Measurements from ENCODE around the gene KRT6B.

The KRT6B gene

DNA sequence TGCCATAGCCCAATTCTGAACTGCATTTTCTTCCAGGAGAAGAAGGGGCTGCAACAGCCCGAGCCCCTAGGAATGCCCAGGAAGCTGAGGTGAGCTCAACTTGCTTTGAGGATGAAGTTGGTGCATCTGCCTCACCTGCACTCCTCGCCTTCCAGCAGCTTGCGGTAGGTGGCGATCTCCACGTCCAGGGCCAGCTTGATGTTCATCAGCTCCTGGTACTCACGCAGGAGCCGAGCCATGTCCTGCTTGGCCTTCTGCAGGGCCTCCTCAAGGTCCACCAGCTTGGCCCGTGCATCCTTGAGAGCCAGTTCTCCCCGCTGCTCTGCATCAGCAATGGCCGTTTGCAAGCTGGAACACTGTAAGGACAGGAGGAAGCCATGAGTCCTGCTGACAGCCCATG is 23.8 kb downstream of the KRT6B start:
- H3K4me3 ChIP-seq (ENCODE audit: low read length): no peak overlapping the region
- no peaks in the 10 kb centered on the region for H3K36me3 ChIP-seq (ENCODE audit: control insufficient read depth, insufficient read depth, low read length)
- H3K27ac ChIP-seq (ENCODE audit: low read depth, low read length): no peak overlapping the region
- no peak overlapping the region for H3K9ac ChIP-seq (ENCODE audit: low read length)
- no peaks in the 10 kb centered on the region for H3K27me3 ChIP-seq (ENCODE audit: control insufficient read depth, insufficient read depth, low read length)
- peaks cover 18% of the 10 kb centered on the region for H3K4me1 ChIP-seq (ENCODE audit: control insufficient read depth, insufficient read depth, low read length)

DNA sequence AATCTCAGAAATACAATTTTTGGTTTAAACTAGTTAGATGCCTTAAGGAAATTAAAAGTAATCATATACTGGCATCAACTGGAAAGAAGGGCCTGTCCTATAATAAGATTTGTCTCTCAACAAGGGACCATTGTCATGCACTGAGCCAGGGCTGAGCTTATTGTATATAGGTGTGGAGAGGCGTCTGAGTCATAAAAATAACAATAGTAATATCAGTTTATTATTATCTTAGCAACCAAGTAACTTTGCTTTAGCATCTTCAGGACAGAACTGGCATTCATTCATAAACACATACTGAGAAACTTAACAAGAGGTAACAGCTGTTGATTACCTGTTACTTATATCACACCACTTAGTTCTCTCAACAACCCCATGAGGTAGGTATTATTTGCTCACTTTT is 24.9 kb downstream of the KRT6B start:
- H3K36me3 ChIP-seq (ENCODE audit: control insufficient read depth, insufficient read depth, low read length): no peaks in the 10 kb centered on the region
- H3K4me1 ChIP-seq (ENCODE audit: control insufficient read depth, insufficient read depth, low read length): peaks cover 22% of the 10 kb centered on the region
- H3K4me3 ChIP-seq (ENCODE audit: low read length): no peak overlapping the region
- no peaks in the 10 kb centered on the region for H3K27me3 ChIP-seq (ENCODE audit: control insufficient read depth, insufficient read depth, low read length)
- no peak overlapping the region for H3K9ac ChIP-seq (ENCODE audit: low read length)
- no peak overlapping the region for H3K27ac ChIP-seq (ENCODE audit: low read depth, low read length)

DNA sequence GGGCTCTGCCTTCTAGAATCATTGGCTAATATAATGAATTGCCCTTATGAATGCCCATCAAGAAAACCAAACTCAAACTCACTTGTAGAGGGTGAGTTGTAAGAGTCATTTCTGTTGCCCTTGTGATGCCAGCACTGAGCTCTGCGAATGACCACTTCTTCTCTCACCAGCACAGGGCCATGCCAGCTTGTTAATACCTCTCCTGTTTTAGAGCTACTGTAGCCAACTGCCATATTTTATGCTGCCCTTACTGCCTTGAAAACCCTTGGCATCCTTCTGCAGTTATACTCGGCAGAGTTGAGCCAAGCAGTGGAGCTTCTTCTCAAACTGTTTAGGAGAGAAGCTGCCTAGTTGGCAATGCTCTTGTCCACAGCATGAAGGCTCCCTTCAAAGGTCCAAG is 25.9 kb downstream of the KRT6B start:
- H3K4me1 ChIP-seq (ENCODE audit: control insufficient read depth, insufficient read depth, low read length): peaks cover 22% of the 10 kb centered on the region
- no peak overlapping the region for H3K4me3 ChIP-seq (ENCODE audit: low read length)
- no peaks in the 10 kb centered on the region for H3K36me3 ChIP-seq (ENCODE audit: control insufficient read depth, insufficient read depth, low read length)
- H3K27ac ChIP-seq (ENCODE audit: low read depth, low read length): peak overlapping the region; percentile 57
- H3K9ac ChIP-seq (ENCODE audit: low read length): no peak overlapping the region
- no peaks in the 10 kb centered on the region for H3K27me3 ChIP-seq (ENCODE audit: control insufficient read depth, insufficient read depth, low read length)

DNA sequence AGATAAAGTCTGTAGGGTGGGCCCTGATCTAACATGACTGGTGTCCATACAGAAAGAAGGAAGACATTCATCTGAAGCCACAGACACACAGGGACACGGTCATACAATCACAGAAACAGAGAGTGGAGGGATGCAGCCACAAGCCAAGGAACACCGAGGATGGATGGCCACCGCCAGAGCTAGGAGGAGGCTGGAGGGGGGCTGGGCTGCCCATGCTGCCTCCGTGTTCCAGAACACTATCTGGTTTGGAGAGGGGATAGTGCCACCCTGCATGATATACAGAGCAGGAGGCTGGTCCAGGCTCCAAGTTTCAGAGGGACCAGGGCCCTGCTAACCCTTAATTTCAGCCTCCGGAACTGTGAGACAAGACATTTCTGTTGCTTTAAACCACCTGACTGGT is 26.5 kb downstream of the KRT6B start:
- Histone ChIP-seq H3K4me1 (ENCODE audit: control insufficient read depth, insufficient read depth, low read length) (peaks cover 22% of the 10 kb centered on the region), H3K4me3 (ENCODE audit: low read length) (no peak overlapping the region), H3K27me3 (ENCODE audit: control insufficient read depth, insufficient read depth, low read length) (no peaks in the 10 kb centered on the region)

DNA sequence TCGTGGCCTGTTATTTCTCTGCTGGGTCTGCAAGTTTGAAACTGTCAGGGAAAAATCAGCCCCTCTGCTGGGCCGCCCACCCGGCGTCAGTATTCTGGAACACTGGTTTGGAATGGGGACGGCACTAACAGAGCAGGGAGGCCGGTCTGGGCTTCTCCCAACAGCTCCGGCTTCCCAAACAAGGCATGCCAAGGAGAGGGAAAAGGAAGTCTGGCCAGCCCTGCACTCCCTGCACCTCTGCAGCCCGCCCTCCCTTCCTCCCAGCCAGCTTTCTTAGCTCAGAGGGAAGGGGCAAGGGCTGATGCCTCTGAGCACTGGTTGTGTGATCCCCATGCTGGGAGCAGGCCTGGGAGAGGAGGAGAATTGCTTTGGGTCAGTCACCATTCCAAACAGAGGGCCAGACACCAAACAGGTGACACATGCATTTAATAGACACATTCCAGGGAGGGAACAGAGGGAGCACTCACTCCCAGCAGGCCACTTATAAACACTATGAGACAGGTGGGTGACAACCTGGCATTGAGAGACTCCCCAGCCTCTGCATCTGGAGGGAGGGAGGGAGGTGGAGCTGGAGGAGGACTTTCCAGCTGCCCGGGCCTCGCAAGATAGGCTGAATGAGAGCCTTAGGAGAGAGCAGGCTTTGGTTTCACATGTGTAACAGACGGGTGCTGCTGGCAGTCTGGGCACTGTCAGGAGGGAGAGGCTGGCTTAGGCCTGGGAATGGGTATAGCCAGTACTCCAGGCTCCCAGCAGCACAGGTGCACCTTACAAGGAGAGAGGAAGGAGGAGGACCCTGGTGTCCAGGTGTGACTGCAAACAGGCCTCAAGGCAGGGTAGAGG is 28.1 kb downstream of the KRT6B start:
- no peak overlapping the region for H3K9ac ChIP-seq (ENCODE audit: low read length)
- H3K27me3 ChIP-seq (ENCODE audit: control insufficient read depth, insufficient read depth, low read length): no peaks in the 10 kb centered on the region
- H3K4me1 ChIP-seq (ENCODE audit: control insufficient read depth, insufficient read depth, low read length): peaks cover 22% of the 10 kb centered on the region
- H3K27ac ChIP-seq (ENCODE audit: low read depth, low read length): peak overlapping the region; percentile 86
- H3K4me3 ChIP-seq (ENCODE audit: low read length): no peak overlapping the region
- H3K36me3 ChIP-seq (ENCODE audit: control insufficient read depth, insufficient read depth, low read length): no peaks in the 10 kb centered on the region

More for the DNA sequence above, 26.5 kb downstream of the KRT6B start:
- Histone ChIP-seq H3K9ac (ENCODE audit: low read length) (no peak overlapping the region), H3K27ac (ENCODE audit: low read depth, low read length) (peak overlapping the region; percentile 57), H3K36me3 (ENCODE audit: control insufficient read depth, insufficient read depth, low read length) (no peaks in the 10 kb centered on the region)

DNA sequence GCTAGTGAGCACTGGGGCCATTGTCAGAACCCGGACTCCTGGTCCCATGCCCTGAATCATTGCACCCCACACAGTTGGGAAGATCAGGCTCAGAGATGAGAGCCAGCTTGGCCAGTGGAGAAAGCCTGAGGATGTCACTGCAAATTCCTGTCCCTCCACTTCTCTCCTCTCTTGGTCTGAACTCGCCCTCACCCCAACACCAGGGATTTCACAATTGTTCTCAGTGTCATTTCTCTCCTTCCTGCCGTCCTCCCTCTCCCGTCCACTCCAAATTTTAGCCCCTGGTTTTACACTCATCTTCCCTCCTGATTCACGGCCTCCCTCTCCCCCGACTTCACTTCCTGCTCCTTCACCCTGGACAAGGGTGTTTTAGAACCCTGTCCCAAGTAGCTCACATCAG is 28.9 kb downstream of the KRT6B start:
- Histone ChIP-seq H3K27me3 (ENCODE audit: control insufficient read depth, insufficient read depth, low read length) (no peaks in the 10 kb centered on the region), H3K9ac (ENCODE audit: low read length) (no peak overlapping the region), H3K27ac (ENCODE audit: low read depth, low read length) (peak overlapping the region; percentile 86), H3K36me3 (ENCODE audit: control insufficient read depth, insufficient read depth, low read length) (no peaks in the 10 kb centered on the region), H3K4me1 (ENCODE audit: control insufficient read depth, insufficient read depth, low read length) (peaks cover 22% of the 10 kb centered on the region), H3K4me3 (ENCODE audit: low read length) (no peak overlapping the region)

DNA sequence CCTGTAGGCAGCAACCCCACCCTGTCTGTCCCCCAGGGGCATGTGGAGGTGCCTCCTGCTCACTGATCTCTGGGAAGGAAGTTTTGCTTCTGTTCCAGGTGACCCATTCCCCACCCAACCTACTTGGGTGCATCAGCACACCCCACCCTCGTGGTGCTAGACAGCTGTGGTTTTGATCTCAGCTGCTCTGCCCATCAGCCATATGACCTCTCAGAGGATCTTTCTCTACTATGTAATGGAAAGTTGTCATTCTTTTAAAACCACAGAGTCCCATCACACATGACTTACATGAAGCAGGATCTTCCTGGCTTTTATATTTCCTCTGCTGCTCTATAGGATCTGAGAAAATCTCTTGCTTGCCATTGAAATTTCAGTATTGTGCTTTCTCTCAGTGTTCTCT is 32.3 kb downstream of the KRT6B start:
- Histone ChIP-seq H3K9ac (ENCODE audit: low read length) (no peak overlapping the region), H3K4me1 (ENCODE audit: control insufficient read depth, insufficient read depth, low read length) (peaks cover 34% of the 10 kb centered on the region), H3K4me3 (ENCODE audit: low read length) (no peak overlapping the region), H3K27ac (ENCODE audit: low read depth, low read length) (no peak overlapping the region), H3K27me3 (ENCODE audit: control insufficient read depth, insufficient read depth, low read length) (no peaks in the 10 kb centered on the region), H3K36me3 (ENCODE audit: control insufficient read depth, insufficient read depth, low read length) (no peaks in the 10 kb centered on the region)

DNA sequence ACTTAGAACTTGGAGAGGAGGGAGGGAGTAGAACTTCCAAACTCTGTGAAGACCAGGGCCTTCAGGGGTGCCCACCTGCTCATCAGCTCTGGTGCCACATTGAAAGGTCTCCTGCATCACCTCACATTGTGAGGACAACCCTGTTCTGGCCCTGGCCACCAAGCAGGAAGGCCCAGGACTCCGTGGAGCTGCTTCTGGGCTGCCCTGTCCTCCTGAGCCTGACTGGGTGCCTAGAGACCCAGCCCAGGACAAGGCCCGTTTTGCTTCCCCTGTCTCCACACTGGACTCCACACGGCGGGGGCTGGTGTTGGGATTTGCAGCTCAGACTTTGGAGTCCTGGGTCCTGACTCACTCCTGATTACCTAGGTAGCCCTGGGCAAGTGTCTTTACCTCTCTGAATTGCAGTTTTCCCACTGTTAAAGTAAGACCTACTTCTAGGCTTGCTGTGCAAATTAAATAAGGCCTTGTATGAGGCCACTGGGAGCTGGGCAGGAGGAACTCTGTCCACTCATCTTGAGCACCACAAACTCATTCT is 33.3 kb downstream of the KRT6B start:
- no peak overlapping the region for H3K27ac ChIP-seq (ENCODE audit: low read depth, low read length)
- no peaks in the 10 kb centered on the region for H3K27me3 ChIP-seq (ENCODE audit: control insufficient read depth, insufficient read depth, low read length)
- H3K9ac ChIP-seq (ENCODE audit: low read length): no peak overlapping the region
- H3K36me3 ChIP-seq (ENCODE audit: control insufficient read depth, insufficient read depth, low read length): no peaks in the 10 kb centered on the region
- H3K4me1 ChIP-seq (ENCODE audit: control insufficient read depth, insufficient read depth, low read length): peaks cover 24% of the 10 kb centered on the region
- no peak overlapping the region for H3K4me3 ChIP-seq (ENCODE audit: low read length)

DNA sequence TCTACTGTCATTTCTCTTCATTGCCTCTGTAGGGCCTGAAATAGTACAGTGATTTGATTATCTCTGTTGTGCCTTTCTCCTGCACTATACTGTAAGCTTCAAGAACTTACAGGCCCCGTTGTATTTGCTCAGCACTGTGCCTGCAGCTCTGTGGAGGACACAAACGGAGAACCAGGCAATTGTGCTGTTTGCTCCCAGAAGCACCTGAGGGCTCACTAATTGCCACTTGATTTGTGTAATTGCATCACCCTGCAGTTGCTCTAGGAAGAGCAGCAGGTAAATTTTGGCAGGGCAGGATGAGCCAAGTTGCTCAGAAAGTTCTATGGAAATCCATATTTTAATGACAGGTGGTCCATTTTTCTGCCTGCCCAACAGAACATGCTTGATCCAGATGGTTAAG is 34.2 kb downstream of the KRT6B start:
- H3K4me1 ChIP-seq (ENCODE audit: control insufficient read depth, insufficient read depth, low read length): peaks cover 18% of the 10 kb centered on the region
- H3K27me3 ChIP-seq (ENCODE audit: control insufficient read depth, insufficient read depth, low read length): no peaks in the 10 kb centered on the region
- no peak overlapping the region for H3K27ac ChIP-seq (ENCODE audit: low read depth, low read length)
- no peaks in the 10 kb centered on the region for H3K36me3 ChIP-seq (ENCODE audit: control insufficient read depth, insufficient read depth, low read length)
- H3K4me3 ChIP-seq (ENCODE audit: low read length): no peak overlapping the region
- H3K9ac ChIP-seq (ENCODE audit: low read length): no peak overlapping the region

DNA sequence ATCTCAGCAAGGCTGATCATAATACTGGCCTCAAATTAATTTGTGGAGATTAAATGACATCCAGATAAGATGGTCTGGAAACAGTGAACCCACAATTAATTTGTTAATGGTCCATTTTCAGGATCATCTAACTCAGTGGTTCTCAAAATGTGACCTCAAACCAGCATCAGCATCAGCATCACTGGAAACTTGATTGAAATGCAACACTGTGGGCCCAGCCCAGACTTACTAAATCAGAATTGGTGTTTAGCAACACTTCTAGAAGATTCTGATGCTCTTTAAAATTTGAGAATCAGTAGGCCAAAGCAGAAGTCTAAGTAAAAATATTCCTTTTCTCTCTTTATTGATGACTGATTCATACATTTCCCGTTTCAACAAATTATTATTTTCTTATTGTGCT is 35.2 kb downstream of the KRT6B start:
- H3K9ac ChIP-seq (ENCODE audit: low read length): no peak overlapping the region
- H3K4me1 ChIP-seq (ENCODE audit: control insufficient read depth, insufficient read depth, low read length): peaks cover 18% of the 10 kb centered on the region
- peaks cover 2% of the 10 kb centered on the region for H3K27me3 ChIP-seq (ENCODE audit: control insufficient read depth, insufficient read depth, low read length)
- H3K27ac ChIP-seq (ENCODE audit: low read depth, low read length): no peak overlapping the region
- H3K36me3 ChIP-seq (ENCODE audit: control insufficient read depth, insufficient read depth, low read length): no peaks in the 10 kb centered on the region
- H3K4me3 ChIP-seq (ENCODE audit: low read length): no peak overlapping the region

DNA sequence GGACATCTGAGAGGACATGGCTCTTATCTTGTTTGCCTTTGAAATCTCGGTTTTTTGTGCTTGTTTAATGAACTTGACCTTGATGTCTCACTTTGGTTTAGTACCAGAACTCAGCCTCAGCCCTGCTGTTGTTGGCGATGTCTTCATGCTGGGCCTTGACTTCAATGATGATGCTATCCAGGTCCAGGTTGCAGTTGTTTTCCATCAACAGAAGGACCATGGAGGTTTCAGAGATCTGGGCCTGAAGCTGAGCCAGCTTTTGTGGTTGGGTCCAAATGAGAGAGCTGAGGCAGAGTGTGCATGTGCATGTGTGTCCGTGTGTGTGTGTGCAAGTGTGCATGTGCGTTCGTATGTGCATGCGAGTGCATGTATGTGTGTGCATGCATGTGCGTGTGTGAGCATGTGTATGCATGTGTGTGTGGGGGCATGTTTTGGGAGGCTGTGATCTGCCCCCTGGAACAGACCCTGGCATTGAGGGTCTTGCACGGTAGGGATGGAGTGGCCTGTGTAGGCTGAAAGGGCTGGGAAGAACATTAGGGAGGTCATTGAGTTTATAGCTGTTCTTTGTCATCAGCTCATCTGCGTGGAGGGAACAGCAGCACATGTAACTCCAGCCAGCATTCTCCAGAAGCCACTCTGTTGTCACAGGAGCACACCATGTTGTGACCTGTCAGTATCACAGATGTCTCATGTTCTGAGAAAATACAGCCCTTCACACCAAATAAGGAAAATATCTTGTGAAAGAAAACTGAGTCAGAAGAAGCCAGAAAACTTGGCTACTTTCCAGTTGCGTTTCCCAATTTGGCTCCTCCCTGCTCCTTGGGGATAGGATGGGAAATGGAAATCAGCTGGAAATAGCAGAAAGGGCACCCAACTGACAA is 35.8 kb downstream of the KRT6B start:
- Histone ChIP-seq H3K36me3 (ENCODE audit: control insufficient read depth, insufficient read depth, low read length) (no peaks in the 10 kb centered on the region), H3K27ac (ENCODE audit: low read depth, low read length) (peak overlapping the region; percentile 40), H3K4me3 (ENCODE audit: low read length) (no peak overlapping the region), H3K9ac (ENCODE audit: low read length) (no peak overlapping the region), H3K27me3 (ENCODE audit: control insufficient read depth, insufficient read depth, low read length) (peaks cover 2% of the 10 kb centered on the region), H3K4me1 (ENCODE audit: control insufficient read depth, insufficient read depth, low read length) (peaks cover 18% of the 10 kb centered on the region)

DNA sequence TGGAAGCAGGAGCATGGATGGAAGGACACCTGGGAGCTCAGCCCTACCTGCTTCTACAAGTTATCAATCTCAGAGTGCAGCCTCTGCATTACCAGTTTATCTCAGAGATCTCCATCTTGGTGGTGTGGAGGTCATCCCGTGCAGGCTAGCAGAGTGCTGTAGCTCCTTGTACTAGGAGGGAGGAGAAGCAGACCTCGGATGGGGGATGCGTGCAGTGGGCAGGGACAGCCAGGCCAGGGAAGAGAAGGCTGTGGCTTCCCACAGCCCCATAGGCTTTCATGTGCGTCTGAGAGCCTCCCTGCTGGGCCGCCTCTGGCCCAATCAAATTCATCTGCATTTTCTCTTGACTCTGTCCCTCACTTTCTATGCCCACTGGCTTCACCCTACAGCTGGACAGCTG is 37.0 kb downstream of the KRT6B start:
- Histone ChIP-seq H3K9ac (ENCODE audit: low read length) (no peak overlapping the region), H3K27me3 (ENCODE audit: control insufficient read depth, insufficient read depth, low read length) (peaks cover 2% of the 10 kb centered on the region), H3K27ac (ENCODE audit: low read depth, low read length) (no peak overlapping the region), H3K4me3 (ENCODE audit: low read length) (no peak overlapping the region), H3K4me1 (ENCODE audit: control insufficient read depth, insufficient read depth, low read length) (peaks cover 18% of the 10 kb centered on the region), H3K36me3 (ENCODE audit: control insufficient read depth, insufficient read depth, low read length) (no peaks in the 10 kb centered on the region)
